NT2/D1 (cell line): ENCODE results near the gene BICDL1.

Source experiments
- SUZ12 ChIP-seq: IDR thresholded peaks from 2 replicates; pipeline ENCODE4 v1.6.1; 2011; ENCODE audit not compliant: insufficient read length, insufficient read depth; ENCODE audit errors: extremely low read depth
- YY1 ChIP-seq: IDR thresholded peaks from 2 replicates; pipeline ENCODE4 v1.6.1; 2011; ENCODE audit not compliant: insufficient read length, insufficient read depth
- ZNF274 ChIP-seq: IDR thresholded peaks from 2 replicates; pipeline ENCODE4 v1.6.1; 2011; ENCODE audit warnings: mild to moderate bottlenecking, low read depth, low read length

- TF ChIP-seq SUZ12 (no peak), YY1 (no peak), ZNF274 (no peak)
These were observed 7.4 kb downstream of the BICDL1 start for GRCh38 chr12:119996417-119996816.
